IPS DF 19.7 (cell line): ENCODE data around the gene RET.

ENCODE experiments used
- DNase-seq: peaks from one replicate; pipeline ENCODE4 v3.0.0-alpha.2; 2013; ENCODE audit warnings: low read depth, low spot score

RET gene

DNA sequence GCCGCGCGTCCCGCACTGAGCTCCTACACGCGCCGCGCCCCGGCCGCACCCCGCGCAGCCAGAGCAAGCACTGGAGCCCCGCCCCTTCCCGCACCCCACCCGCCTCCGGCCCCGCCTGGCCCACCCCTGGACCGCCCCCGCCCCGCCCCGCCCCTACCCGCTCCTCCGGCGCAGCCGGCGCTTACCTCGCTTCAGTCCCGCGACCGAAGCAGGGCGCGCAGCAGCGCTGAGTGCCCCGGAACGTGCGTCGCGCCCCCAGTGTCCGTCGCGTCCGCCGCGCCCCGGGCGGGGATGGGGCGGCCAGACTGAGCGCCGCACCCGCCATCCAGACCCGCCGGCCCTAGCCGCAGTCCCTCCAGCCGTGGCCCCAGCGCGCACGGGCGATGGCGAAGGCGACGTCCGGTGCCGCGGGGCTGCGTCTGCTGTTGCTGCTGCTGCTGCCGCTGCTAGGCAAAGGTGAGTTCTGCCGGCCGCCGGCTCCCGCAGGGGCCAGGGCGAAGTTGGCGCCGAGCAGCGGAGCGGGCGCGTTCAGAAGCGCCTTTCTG is at the start of gene RET:
Gene RET, plus strand, starts transcription at position 194 of the 545 bp plus-strand sequence. Its CDS starts 190 bp downstream, at position 384.
- no peak for DNase-seq

DNA sequence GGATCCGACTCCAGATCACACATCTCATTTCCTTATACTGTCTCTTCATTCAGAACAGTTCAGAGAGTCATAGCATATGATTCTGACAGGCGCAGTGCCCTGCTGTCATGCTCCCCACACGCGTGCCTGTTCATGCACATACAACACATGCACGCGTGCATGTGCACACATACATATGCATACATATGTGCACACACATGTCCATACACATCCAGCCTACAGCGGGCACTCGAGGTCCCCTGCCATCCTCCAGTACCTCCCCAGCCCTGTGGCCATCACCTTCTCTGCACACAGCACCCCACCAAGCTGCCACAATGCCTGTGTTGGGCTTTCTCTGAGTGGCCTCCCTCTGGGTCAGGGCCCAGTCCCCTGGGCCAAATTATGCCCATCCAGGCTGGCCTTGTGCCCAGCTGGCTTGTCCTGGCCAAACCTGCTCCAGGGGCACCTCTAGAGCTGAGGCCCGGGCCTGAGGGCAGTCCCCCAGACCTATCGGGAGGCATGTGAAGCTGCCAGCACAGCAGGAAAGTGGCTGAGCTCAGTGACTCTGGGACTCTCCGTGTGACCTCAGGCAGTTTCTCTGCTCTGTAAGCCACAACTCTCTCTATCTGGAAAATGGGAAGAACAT is 49.4 kb upstream of the RET start:
- DNase-seq: no peak

DNA sequence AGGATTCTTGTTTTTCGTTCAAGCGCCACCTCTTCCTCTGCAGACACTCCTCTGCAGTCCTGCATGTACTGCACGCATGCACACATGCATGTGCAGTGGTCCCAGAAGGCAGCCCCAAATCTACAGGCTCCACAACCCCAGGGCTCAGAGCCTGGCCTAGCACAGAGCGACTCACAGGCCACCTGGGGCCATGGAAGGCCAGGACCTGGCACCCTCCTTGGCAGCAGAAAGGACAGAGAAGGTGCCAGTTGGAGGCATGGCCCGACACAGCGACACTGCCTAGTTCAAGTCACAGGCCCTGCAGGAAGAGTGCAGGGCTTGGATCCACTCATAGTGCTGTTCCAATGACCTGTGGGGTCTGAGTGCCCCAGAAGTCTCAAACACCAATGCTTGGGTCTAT is 48.7 kb upstream of the RET start:
- DNase-seq: no peak

DNA sequence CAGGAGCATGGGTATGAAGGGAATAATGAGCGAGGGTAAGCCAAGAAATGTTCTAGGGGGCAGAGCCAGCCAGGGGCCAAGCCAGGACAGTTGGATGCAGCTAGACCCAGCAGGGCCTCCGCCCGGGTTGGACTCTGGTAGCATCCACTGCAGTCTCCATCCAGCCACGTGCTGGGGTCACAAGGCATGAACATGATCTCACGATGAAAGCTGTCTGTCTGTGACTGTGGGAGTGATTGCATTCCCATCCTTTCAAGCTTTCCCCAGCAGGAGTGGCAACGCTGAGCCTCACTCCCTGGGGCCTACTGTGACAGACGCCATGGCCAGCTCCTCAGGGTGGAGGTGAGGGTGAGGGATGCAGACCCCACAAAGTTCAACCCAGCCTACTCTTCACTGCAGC is 47.8 kb upstream of the RET start:
- no peak for DNase-seq

DNA sequence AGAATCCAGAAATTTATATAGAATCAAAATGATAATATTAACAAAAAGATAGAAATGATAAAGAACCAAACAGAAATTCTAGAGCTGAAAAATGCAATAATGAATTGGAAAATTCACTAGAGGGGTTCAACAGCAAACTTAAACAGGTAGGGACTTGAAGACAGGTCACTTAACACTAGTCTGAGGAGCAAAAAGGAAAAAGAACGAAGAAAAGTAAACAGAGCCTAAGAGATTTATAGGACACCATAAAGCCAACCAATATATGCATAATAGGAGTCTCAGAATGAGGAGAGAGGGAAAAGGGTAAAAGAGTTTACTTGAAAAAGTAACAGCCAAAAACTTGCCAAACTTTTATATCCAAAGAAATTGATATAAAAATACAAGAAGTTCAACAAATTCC is 44.3 kb upstream of the RET start:
- no peak for DNase-seq

DNA sequence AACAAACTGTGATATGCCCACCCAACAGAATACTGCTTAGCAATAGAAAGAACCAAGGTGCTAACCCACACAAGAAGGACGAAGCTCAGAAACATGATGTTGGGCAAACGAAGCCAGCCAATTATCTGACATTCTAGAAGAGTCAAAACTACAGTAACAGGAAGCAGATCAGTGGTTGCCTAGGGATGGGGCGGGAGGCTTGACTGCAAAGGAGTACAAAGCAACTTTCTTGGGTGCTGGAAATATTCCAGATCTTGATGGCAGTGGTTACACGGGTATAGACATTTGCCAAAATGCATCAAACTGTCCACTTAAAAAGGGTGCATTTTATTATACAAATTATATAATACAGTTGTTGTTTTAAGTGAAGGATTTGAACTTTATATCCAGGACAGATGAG is 41.1 kb upstream of the RET start:
- DNase-seq: no peak

DNA sequence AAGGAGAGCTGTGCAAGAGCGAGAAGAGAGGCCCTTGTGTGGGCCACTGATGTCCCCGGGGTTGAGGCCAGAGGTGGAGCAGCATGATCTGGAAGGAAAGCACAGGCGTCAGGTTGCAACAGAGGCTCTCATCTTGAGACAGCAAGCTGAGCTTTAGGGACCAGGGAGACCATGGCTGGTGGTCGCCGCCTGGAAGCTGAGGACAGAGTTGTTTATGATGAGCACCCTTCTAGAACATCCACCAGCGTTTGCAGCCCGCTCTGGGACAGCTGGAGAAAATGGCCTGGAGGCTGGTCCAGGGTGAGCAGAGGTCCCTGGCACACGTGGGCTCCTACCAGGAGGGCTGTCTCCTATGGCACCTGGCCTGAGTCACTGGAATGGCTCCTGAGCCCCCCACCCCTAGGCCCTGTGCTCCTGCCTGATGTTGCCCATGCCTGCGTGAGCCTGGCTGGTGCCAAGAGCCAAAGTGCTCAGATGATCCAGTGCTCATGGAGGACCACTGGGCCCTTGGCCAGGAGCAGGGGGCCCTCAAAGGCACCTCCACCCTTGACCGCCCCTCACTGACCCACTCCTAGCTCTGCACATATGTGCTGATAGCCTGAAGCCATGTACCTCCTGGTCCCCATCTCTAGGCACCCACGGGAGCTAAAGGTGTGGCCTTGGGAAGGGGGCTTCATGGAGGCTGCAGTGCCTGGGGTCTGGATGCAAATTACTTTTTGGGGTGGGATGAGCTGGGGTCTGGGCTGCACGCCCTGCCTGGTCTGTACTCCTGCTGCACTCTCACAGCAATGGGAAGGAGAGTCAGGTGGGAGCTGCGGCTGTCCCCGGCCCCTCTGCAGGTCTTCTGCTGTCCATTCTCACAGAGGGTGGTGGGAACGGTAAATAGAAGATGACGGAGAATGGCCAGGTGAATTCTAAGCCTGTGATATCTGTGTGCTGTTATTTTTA is 40.1 kb upstream of the RET start:
- DNase-seq: no peak

DNA sequence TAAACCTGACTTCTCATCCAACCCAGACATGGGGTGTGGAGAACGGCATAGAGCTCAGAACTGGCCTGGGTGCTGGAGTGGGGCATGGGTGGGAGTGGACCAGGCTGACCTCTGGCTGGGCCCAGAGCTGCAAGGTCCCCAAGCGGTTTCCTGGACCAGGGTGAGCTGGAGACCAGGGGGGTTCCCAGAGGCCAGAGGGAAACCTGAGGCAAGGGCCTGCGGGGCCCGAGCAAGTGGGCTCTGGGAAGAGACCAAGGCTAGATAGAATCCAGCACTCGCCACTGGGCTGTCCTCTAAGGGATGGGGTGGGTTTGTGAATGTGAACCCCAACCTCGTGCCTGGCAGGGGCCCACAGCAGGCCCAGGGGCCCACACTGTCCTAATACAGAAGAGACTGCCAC is 39.4 kb upstream of the RET start:
- no peak for DNase-seq

DNA sequence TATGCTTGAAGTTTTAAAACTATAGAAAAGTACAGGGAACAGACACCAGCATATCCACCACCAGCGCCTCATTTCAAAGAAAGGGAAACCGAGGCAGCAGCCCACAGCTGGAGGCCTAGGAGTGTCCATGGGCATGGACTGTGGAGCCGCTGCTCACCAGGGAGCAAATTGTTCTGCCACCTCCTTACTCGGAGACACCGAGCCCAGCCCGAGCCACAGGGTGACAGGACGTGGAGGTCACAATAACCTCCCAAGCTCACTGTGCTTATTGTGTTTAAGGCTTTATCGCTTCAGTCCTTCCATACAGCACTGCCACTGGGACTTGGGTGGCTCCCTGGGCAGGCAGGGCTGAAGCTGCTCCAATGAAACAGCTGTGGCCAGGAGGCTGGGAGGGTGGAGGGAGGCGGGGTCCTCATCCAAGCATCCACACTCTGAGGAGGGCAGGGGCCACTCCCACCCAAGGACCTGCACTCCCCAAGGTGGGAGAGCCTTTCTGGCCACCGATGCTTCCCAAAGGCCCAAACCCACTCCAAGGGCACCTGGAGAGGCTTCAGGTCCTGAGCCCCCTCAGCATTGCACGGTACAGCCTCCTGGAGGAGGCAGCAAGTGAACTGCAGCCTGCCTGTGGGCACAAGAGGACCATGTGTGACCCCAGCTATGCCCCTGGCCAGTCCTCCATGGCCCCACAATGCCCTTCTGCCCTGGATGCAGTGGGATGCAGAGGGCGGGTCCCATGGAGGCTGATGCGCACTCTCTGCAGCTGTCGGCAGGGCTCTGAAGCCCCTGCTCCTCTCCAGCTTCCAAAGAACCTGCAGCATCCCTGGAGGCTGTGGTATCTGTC is 38.7 kb upstream of the RET start:
- DNase-seq: no peak

DNA sequence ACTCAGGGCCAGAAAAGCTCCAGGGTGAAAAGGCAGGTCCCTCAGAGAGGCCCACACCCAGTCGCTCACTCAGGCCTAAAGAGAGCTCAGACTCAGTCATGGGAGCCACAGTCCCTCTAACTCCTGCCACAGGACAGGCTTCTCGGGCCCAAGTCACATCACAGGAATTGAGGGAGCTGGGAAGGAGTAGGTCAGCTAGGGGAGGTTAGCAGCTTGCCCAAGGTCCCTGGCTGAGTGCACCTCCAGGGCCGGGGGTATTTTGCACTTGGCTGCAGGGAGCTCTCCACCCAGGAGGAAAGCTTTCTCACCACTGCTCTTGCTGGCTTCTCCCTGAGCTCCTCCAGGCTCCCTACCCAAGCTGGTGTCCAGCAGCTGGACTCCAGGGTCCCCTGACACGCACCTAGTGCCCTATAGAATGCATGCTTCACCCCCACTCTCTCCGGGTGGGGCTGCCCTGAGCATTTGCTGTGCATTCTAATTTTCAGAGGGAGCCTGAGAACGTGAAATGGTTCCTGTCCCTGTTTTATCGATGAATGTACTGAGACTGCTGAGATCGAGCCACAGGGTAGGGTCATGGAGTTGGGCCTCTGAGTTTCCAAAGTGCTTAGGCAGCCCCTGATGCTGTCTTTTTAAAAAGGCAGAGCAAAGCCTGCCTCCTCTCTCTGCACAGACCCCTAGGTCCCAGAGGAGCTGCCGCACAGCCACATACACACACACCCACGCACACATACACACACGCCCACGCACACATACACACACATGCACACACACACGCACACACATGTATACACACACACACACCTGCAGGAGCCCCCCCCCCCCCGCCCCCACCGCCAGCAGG is 37.9 kb upstream of the RET start:
- no peak for DNase-seq

DNA sequence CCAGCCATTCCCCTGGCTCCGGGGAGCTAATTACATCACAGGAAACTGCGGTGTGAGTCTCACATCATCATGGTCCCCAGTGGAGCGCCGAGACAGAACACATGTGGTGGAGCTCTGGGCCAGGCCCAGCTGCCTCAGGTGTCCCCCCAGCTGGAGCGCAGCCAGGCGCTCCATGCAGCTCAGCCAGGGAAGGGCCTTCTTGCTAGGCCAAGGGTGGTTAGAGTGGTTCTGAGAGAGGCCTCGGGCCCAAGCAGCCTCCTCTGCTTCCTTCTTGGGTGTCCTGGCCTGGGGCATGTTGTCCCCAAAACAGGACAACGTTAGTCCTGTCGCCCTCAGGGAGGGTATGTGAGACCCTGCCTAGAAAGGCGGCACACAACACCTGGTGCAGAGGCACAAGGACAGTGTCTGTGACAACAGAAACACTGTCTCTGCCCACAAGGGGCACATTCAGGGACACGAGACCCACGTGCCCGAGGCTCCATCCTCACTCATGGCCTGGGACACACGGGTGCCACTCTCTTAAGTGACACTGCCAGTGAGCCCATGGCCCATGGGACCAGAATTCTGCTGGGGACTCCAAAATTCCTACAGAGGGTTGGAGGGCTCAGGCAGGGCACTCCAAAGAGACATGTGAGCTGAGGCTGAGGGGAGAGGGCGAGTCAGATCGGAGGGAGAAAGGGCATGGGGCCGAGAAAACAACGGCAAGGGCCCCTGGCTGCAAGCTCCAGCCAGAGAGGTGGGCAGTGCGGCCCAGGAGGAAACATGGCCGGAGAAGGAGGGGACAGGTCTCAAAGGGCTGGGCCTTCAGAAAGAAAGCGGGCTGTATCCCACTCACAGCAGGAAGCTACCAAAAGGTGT is 37.0 kb upstream of the RET start:
- no peak for DNase-seq

DNA sequence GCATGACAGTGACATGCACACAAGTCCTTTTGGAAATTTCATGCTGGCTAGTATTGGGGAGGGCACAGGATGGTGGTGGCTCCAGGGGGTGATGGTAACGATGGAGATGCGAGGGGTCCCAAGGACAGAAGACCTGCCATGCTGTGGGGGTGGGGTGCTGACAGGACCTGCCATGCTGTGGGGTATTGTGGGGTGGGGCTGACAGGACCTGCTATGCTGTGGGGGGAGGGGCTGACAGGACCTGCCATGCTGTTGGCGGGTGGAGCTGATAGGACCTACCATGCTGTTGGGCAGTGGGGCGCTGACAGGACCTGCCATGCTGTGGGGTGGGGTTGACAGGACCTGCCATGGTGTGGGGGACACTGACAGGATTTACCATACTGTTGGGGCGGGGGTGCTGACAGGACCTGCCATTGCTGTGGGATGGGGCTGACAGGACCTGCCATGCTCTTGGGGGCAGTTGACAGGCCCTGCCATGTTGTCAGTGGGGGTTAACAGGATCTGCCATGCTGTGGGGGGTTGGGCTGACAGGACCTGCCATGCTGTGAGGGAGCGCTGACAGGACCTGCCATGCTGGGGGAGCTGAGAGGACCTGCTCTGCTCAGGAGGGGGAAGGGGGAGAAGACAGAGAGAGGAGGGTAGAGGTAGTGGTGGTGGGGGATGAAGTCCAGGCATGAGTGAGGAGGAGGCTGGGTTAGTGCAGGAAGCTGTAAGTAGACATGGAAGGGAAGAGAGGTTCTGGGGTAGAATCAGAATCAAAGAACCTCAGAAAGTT is 36.2 kb upstream of the RET start:
- no peak for DNase-seq

DNA sequence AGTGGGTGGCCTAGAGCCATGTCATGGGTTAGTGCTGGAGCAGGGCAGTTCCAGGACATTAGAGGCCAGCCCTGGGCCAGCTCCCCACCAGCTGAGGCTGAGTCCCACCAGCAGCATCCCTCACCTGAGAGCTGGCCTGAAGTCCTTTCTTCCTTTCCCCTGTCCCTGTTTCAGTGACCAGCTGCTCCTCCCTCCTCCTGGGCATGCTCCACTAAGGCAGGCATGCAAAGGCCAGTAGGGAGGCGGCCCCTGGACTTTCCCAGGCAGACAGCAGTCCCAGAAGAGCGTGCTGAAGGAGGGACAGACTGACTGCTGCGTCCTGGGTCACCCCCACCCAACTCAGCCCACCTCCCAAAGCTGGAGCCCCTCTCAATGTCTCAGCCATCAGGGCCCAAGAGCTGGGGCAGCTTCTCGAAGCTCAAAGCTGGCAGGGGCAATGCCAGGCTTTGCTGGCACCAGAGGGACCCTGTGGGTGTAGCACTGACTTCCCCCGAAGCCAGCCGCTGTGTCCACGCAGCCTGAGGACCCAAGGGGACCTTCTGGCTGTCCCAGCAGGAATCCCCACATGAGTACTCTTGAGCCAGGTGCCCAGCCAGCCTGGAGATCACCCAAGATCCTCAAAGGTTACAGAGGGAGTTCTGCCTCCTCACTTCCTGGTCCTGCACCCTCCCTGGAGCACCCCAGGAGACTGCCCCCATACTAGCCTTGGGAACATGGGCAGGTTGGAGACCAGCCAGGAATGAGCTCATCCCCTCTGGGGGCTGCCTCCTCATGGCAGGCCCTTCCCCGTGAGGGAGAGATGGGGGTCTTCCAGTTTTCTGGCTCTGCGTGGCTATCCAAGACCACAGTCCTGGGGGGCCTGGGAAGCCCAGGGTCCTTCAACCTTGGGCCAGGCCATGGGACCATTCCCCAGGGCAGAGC is 35.2 kb upstream of the RET start:
- DNase-seq: no peak

DNA sequence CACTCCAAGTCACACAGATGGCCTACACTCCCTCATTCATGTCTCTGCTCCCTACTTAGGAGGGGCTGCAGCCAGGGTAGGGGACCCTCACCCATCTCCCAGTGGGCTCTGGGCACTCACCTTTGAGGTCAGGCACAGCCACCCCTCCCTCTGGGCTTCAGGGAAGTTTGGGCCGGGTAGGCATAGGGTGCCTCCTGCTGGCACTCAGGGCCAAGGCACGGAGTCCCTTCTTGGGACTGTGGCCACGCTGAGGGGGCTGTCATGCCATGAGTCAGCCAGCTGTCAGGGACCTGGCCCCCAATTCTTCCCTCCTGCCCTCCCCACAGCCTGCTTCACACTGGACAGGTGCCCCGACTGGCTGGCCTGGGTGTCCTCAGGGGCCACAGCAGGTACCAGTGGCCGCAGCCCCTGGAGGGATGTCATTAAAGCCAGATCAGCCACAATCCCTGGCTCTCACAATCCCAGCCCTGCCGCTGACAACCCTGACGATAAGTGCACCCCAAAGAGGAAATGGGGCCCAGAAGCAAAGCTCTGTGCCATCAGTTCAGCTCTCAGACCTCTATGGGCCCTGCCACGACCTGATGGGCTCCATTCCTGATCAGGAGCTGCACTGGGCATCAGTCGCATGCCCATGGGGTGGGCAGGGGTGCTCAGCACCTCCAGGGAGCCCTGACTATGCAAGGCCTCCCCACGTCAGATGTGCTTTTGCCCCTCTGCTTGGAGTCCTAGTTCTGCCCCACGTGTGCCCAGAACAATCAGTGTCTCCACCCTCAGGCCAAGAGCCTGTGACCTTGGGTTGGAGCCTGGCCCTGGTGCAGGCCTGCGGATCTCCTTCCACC is 34.1 kb upstream of the RET start:
- DNase-seq: no peak

DNA sequence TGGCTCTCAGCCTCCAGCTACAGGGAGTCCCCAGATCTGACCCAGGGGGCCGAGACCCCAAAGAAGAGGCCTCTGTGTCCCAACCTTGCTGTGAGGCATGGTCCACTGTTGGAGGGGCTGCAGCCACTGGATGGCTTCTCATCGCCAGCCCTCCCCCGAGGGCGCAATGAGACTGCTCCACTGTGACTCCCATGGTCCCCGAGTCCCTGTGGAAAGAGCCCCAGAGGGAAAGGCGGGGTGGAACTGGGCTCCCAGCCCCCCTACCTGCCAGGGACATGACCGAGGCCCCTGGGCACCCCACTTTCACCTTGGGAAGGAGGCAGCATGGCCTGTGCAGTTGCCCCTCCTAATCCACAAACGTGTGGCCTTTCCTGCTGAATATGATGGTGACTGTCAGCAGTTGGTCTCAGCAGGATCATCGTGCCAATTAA is 33.5 kb upstream of the RET start:
- no peak for DNase-seq

DNA sequence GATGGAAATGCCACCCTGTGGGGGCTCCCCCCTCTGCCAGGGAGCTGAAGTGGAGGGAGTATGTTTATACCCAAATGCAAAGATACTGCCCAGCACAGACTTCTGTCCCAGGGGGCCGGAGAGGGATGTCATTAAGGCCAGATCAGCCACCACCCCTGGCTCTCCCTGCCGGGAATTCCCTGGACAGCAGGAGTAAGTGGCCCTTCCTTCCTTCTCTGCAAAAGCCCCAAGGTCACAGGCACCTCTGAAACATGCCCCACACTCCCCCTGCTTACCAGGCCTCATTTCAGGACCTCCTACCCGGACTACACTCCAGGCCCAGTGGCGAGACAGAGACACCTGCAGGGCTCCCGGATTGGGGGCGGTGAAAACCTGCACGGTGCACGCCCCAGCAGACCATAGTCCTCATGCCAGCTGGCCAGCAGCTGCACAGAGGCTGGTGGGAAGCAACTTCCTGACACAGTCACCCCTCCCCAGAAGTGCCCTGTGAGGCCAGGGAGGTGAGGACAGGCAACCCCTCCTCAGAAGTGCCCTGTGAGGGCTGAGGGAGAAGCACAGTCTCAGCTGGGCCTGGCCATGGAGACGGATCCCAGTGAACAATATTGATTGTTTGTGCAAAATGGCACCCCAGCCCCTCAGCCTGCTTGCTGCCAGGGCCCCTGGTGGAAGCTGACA is 33.0 kb upstream of the RET start:
- no peak for DNase-seq

DNA sequence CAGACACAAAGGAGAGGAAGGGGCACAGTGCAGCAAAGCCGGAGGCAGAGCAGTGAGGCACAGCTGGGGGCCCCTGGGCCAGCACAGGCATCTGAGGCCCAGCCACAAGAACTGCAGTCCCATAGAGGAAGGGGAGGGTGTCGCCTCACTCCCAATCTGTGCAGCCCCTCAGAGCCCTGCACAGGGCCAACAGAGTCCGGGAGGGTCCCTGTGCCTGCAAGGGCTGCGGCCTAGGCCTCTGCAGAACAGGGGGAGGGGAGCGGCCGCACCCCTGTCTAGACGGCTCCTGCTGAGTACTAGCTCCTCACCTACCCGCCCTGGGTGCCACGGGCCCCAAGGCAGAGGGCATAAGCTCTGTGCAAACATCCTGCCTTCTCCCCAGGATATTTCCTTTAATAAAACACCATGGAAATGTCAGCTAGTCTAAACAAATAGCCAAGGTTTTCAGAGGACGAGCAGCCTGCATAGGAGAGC is 32.4 kb upstream of the RET start:
- DNase-seq: no peak
